SU-DHL-6 (cell line): ENCODE data around the gene CYP11A1.

ENCODE experiments used
- H2AFZ ChIP-seq: fragments of 200-600 bp; sonication (generic); 2 replicates; pipeline ENCODE4 v1.6.1; 2014; ENCODE audit warnings: low read depth, mild to moderate bottlenecking, moderate library complexity, mixed read lengths, antibody characterized with exemption, low read length; ENCODE audit not compliant: severe bottlenecking
- H3F3A ChIP-seq: fragments of 200-600 bp; shearing (Covaris generic); 2 replicates; pipeline ENCODE4 v1.6.0; 2016; ENCODE audit warnings: antibody characterized with exemption, mild to moderate bottlenecking; ENCODE audit not compliant: insufficient read depth
- H3K27ac ChIP-seq: fragments of 200-600 bp; sonication (generic); 2 replicates; pipeline ENCODE4 v1.5.1; 2016; ENCODE audit warnings: low read depth, mild to moderate bottlenecking, low read length, moderate library complexity, mixed read lengths
- H3K27me3 ChIP-seq: fragments of 200-600 bp; sonication (generic), shearing (Covaris generic); 2 replicates; pipeline ENCODE4 v1.6.0; 2014; ENCODE audit warnings: mild to moderate bottlenecking, low read length
- H3K36me3 ChIP-seq: fragments of 200-600 bp; sonication (generic); 2 replicates; pipeline ENCODE4 v1.6.1; 2014; ENCODE audit warnings: mild to moderate bottlenecking, low read length, mixed read lengths
- H3K4me2 ChIP-seq: fragments of 300-600, 200-600 bp; shearing (Covaris generic), sonication (generic); 2 replicates; pipeline ENCODE4 v1.6.0; 2014; ENCODE audit warnings: low read length, low read depth, mild to moderate bottlenecking; ENCODE audit not compliant: poor library complexity, severe bottlenecking
- H3K4me3 ChIP-seq: fragments of 200-600 bp; sonication (generic); 2 replicates; pipeline ENCODE4 v1.5.1; 2014; ENCODE audit warnings: antibody characterized with exemption, low read length, mild to moderate bottlenecking, mixed read lengths; ENCODE audit not compliant: insufficient read depth, poor library complexity, severe bottlenecking
- H3K79me2 ChIP-seq: fragments of 200-600 bp; sonication (generic); 2 replicates; pipeline ENCODE4 v1.6.1; 2014; ENCODE audit warnings: mild to moderate bottlenecking, low read length, moderate library complexity; ENCODE audit not compliant: insufficient read depth
- H3K9ac ChIP-seq: fragments of 200-600 bp; sonication (generic); 2 replicates; pipeline ENCODE4 v1.7.0; 2014; ENCODE audit warnings: mild to moderate bottlenecking, low read length
- H3K9me2 ChIP-seq: fragments of 200-600 bp; sonication (generic); replicated peaks from 2 replicates; pipeline ENCODE4 v1.6.1; 2014; ENCODE audit warnings: low read length; ENCODE audit not compliant: insufficient read depth
- H3K9me3 ChIP-seq: fragments of 200-600 bp; sonication (generic); 2 replicates; pipeline ENCODE4 v1.6.1; 2014; ENCODE audit warnings: low read length, mixed read lengths; ENCODE audit not compliant: insufficient read depth
- H4K20me1 ChIP-seq: fragments of 200-600 bp; sonication (generic); 2 replicates; pipeline ENCODE4 v1.6.1; 2014; ENCODE audit warnings: low read depth, mild to moderate bottlenecking, antibody characterized with exemption, low read length, moderate library complexity, mixed read lengths
- CTCF ChIP-seq: fragments of 200-600 bp; sonication (generic); IDR thresholded peaks from one replicate; pipeline ENCODE4 v1.5.1; 2017; ENCODE audit warnings: antibody characterized with exemption, mild to moderate bottlenecking, low read length, moderate library complexity; ENCODE audit not compliant: insufficient read depth, poor library complexity, severe bottlenecking
- EZH2phosphoT487 ChIP-seq: fragments of 200-600 bp; sonication (generic), shearing (Covaris generic); conservative IDR thresholded peaks from 2 replicates; pipeline ENCODE4 v1.6.1; 2018; ENCODE audit warnings: mild to moderate bottlenecking, antibody characterized with exemption, low read length, moderate library complexity, mixed read lengths

Gene CYP11A1

GRCh38 chr15:74396146-74396438 is 28.6 kb upstream of the CYP11A1 start:
- Histone ChIP-seq H3K9ac (no peak overlapping the region), H3K9me2 (no peaks in the 10 kb centered on the region), H3K79me2 (no peaks in the 10 kb centered on the region), H3K27ac (no peak overlapping the region), H3K36me3 (no peaks in the 10 kb centered on the region), H3K4me3 (no peak overlapping the region), H2AFZ (no peak overlapping the region), H3K27me3 (no peaks in the 10 kb centered on the region), H3K9me3 (no peaks in the 10 kb centered on the region), H3K4me2 (no peak overlapping the region), H4K20me1 (no peaks in the 10 kb centered on the region), H3F3A (no peaks in the 10 kb centered on the region; the same call in 1 of the 2 replicates)
- TF ChIP-seq EZH2phosphoT487 (no peak), CTCF (no peak)

DNA sequence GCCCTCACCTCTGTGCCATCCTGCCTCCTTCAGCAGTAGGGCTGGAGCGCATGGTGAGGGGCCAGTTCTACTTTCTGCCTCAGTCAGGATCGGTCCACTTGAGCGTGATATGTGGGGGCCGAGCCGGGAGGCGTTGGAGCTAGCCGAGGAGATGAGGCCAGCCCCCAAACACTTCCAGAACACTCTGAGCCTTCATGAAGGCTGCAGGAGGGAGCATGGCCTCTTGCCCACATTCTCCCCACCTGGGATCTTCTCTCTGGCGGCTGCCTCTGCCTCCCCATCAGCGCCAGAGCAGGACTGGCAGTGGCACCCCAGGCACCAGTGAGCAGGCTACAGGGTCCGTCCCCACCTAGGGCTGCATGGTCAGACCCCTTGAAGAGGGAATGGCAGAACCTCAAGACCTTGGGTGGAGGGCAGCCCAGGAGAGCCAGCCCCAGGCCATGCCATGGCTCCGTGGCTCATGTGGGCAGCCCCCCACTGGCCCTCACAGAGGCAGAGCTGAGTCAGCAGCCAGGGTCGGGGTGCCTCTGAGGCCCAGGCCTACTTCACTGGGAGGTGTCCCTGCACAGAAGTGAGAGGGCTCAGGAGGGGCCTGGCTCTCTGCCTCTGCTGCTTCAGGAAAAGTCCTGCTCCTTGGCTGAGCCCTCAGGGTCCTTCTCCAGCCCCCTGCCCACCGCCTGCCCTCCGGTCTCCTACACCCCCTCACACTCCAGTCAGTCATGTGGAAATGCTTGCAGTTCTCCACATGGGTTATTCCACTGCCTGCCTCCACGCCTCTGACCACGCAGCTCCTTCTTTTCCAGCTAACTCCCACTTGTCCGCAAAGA is 28.1 kb upstream of the CYP11A1 start:
- TF ChIP-seq EZH2phosphoT487 (no peak), CTCF (no peak)
- Histone ChIP-seq H3F3A (no peaks in the 10 kb centered on the region; the same call in 1 of the 2 replicates), H3K36me3 (no peaks in the 10 kb centered on the region), H4K20me1 (no peaks in the 10 kb centered on the region), H2AFZ (no peak overlapping the region), H3K9me3 (no peaks in the 10 kb centered on the region), H3K4me3 (no peak overlapping the region), H3K79me2 (no peaks in the 10 kb centered on the region), H3K4me2 (no peak overlapping the region), H3K27me3 (no peaks in the 10 kb centered on the region), H3K9ac (no peak overlapping the region), H3K27ac (no peak overlapping the region), H3K9me2 (no peaks in the 10 kb centered on the region)

GRCh38 chr15:74394090-74394846 is 26.8 kb upstream of the CYP11A1 start:
- no peaks in the 10 kb centered on the region for H4K20me1 ChIP-seq
- no peaks in the 10 kb centered on the region for H3K27me3 ChIP-seq
- H3K9me2 ChIP-seq = no peaks in the 10 kb centered on the region
- no peaks in the 10 kb centered on the region for H3K79me2 ChIP-seq
- H2AFZ ChIP-seq = no peak overlapping the region
- no peak overlapping the region for H3K4me3 ChIP-seq
- H3K36me3 ChIP-seq = no peaks in the 10 kb centered on the region
- H3K9me3 ChIP-seq = no peaks in the 10 kb centered on the region
- TF ChIP-seq CTCF = no peak
- TF ChIP-seq EZH2phosphoT487 = no peak
- H3K27ac ChIP-seq = no peak overlapping the region
- no peak overlapping the region for H3K4me2 ChIP-seq
- no peaks in the 10 kb centered on the region; the same call in 1 of the 2 replicates for H3F3A ChIP-seq
- H3K9ac ChIP-seq = no peak overlapping the region
